Stimulated activated effector memory CD8-positive, alpha-beta T cell treated with anti-CD3 and anti-CD28 coated beads, Interleukin-12 subunit alpha, Interleukin-12 subunit beta, amount 100 ng/mL, for 72 hours (primary cell): ENCODE measurements around the gene DDX56.
"Not testable (repeated sequence)": the region's sequence is repeated elsewhere in the genome, so short reads cannot be mapped to it uniquely, and the experiment has no call there.

Experiments used
- ATAC-seq: fragments of 150-1000 bp; cut with Tn5 transposase; 2 replicates; pipeline ENCODE4 v1.10.0; 2021
- DNase-seq, 2 donors: peaks; one replicate each; pipeline ENCODE4 v3.0.0; 2021 to 2022; ENCODE audit warnings: low spot score in 2 of 2
- H3K27ac Mint-ChIP-seq: one replicate; pipeline ENCODE4 v1.8.0; 2022; ENCODE audit warnings: mild to moderate bottlenecking, mixed read lengths
- H3K36me3 Mint-ChIP-seq: one replicate; pipeline ENCODE4 v1.8.0; 2022; ENCODE audit warnings: mild to moderate bottlenecking, mixed read lengths
- H3K4me1 Mint-ChIP-seq: one replicate; pipeline ENCODE4 v1.8.0; 2022; ENCODE audit warnings: mixed read lengths
- H3K4me3 Mint-ChIP-seq: one replicate; pipeline ENCODE4 v1.8.0; 2022; ENCODE audit warnings: mild to moderate bottlenecking, mixed read lengths
- H3K9me3 Mint-ChIP-seq: one replicate; pipeline ENCODE4 v1.8.0; 2022; ENCODE audit warnings: mixed read lengths

DDX56 gene

DNA sequence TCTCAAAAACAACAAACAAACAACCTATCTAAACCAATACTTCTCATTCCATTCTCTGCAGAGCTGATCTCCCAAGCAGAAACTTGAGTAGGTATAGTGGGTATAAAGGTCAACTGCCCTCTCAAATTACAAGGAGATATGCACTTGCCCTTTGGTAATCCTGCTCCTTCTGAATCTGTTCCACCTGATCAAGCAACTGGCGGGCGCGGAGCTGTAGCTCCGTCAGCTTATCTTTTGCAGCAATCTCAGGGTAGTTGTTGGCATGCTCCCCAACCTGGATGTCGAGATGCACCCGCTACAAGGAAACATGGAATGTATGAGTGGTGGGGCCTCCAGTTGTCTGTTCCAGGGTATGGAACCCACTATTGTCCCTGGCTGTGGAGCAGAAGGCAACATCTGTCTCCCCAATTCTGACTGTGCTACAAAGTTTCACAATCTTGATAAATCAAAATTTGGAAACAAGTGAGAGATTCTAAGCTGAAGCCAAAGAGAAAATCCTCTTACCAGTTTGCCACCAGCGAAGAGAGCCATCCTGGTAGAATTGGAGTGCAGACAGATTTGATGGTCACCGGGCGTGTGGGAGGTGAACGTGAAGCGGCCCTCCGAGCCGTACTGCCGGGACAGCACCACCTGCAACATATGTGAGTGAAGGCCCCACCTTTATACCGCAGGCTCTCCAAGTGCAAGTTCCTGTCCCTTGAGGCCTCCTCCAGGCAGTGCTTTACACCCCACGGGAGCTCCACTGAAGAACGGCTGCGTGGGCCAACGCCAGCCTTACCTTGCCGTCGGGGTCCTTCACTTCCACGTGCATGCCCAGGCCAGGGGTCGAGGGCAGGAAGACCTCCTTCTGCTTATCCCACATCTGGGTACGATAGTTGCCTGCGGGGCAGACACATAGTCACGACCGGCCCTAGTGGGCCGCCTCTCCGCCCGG lies 7.5 kb upstream of the DDX56 start:
- DNase-seq = peak in 1 of 2 donors; percentile 81
- ATAC-seq = peak; percentile 57
- peaks cover 35% of the 10 kb centered on the region for H3K4me1 Mint-ChIP-seq
- peak overlapping the region; percentile 84 for H3K4me3 Mint-ChIP-seq
- H3K36me3 Mint-ChIP-seq = peaks cover 66% of the 10 kb centered on the region
- peak overlapping the region; percentile 97 for H3K27ac Mint-ChIP-seq
- no peaks in the 10 kb centered on the region for H3K9me3 Mint-ChIP-seq

DNA sequence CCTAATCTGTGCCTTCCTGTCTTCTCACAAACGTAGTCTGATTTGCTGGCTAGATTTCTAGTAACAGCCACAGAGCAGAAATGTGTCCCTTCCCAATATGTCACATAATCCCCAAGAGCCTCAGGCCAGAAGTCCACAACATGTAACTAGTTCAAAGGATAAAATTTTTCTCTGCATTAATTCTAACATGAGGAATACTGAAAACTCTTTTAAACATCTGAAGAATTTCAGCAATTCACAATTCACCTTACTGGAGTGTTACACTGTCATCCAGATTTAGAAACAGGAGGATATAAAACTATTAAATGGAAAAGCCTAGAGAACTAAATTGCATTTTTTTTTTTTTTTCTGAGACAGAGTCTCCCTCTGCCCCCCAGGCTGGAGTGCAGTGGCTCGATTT lies 2.5 kb upstream of the DDX56 start:
- H3K27ac Mint-ChIP-seq = no peak overlapping the region
- ATAC-seq = no peak
- peaks cover 94% of the 10 kb centered on the region for H3K36me3 Mint-ChIP-seq
- H3K4me3 Mint-ChIP-seq = no peak overlapping the region
- no peaks in the 10 kb centered on the region for H3K9me3 Mint-ChIP-seq
- H3K4me1 Mint-ChIP-seq = peaks cover 57% of the 10 kb centered on the region
- DNase-seq = no peak

- H3K27ac Mint-ChIP-seq = peak overlapping the region; percentile 98
- ATAC-seq (no peak), DNase-seq (no peak)
- H3K4me1 Mint-ChIP-seq = peaks cover 49% of the 10 kb centered on the region
- H3K9me3 Mint-ChIP-seq = no peaks in the 10 kb centered on the region
- H3K4me3 Mint-ChIP-seq = peak overlapping the region; percentile 98
- H3K36me3 Mint-ChIP-seq = peaks cover 94% of the 10 kb centered on the region
Observed at GRCh38 chr7:44575054-44575453, 1.3 kb upstream of the DDX56 start.

DNA sequence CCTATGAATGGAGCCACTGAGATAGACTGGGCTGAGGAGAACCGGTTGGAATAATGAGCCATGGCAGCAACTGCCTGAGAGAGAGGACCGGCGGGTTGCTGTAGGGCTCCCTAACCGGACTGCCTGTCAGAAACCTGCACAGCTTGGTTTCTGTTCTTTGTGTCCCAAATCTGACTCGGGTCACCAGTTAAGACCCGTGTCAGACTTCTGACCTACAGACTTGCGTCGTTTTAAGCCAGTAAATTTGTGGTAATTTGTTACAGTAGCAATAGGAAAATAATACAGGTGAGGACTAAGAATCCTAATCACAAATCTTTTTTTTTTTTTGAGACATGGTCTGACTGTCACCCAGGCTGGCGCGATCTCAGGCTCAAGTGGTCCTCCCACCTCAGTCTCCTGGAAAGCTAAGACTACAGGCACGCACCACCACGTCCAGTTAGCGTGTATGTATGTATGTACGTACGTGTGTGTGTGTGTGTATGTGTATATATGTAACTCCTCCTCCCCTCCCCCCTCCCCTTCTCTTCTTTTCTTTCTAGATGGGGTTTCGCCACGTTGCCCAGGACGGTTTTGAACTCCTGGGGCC lies 672 bp upstream of the DDX56 start:
- Mint-ChIP-seq H3K9me3 (no peaks in the 10 kb centered on the region), H3K36me3 (peaks cover 94% of the 10 kb centered on the region), H3K4me3 (peak overlapping the region; percentile 98), H3K4me1 (peaks cover 42% of the 10 kb centered on the region), H3K27ac (peak overlapping the region; percentile 98)
- DNase-seq (no peak), ATAC-seq (no peak)

DNA sequence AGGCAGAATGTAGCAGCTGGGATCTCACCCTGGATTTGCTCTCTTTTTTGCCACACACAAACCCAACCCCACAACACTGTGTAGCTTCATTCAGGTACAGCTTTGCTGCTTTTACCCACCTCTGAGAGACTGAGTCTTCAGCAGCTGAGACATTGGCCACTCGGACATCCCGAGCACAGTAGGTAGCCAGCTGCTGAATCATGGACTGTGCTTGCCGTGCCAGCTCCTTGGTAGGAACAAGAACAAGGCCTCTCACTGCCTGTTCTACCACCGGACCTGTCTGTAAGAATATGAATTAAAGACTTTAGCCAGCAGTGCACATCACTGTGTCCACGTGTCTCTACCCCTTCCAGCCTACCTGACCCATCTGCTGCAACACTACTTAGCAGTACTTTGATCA lies 937 bp downstream of the DDX56 start:
- Mint-ChIP-seq H3K27ac (peak overlapping the region; percentile 98), H3K4me3 (peak overlapping the region; percentile 98), H3K4me1 (peaks cover 43% of the 10 kb centered on the region), H3K9me3 (no peaks in the 10 kb centered on the region), H3K36me3 (peaks cover 94% of the 10 kb centered on the region)
- ATAC-seq (no peak), DNase-seq (no peak)

GRCh38 chr7:44569959-44570358 lies 3.7 kb downstream of the DDX56 start:
- DNase-seq = no peak
- Mint-ChIP-seq H3K4me3 (no peak overlapping the region), H3K36me3 (peaks cover 93% of the 10 kb centered on the region), H3K9me3 (no peaks in the 10 kb centered on the region), H3K4me1 (peaks cover 54% of the 10 kb centered on the region), H3K27ac (no peak overlapping the region)
- ATAC-seq = no peak

GRCh38 chr7:44568771-44569560 lies 4.7 kb downstream of the DDX56 start:
- no peak overlapping the region for H3K27ac Mint-ChIP-seq
- no peaks in the 10 kb centered on the region for H3K9me3 Mint-ChIP-seq

GRCh38 chr7:44567884-44568283 lies 5.8 kb downstream of the DDX56 start:
- no peak for ATAC-seq
- Mint-ChIP-seq H3K36me3 (peaks cover 99% of the 10 kb centered on the region), H3K4me1 (peaks cover 36% of the 10 kb centered on the region), H3K9me3 (no peaks in the 10 kb centered on the region), H3K27ac (peak overlapping the region; percentile 59), H3K4me3 (no peak overlapping the region)
- no peak for DNase-seq

More at GRCh38 chr7:44568771-44569560, 4.7 kb downstream of the DDX56 start:
- H3K4me3 Mint-ChIP-seq = no peak overlapping the region
- peaks cover 45% of the 10 kb centered on the region for H3K4me1 Mint-ChIP-seq
- ATAC-seq (no peak), DNase-seq (no peak)
- H3K36me3 Mint-ChIP-seq = peaks cover 99% of the 10 kb centered on the region

DNA sequence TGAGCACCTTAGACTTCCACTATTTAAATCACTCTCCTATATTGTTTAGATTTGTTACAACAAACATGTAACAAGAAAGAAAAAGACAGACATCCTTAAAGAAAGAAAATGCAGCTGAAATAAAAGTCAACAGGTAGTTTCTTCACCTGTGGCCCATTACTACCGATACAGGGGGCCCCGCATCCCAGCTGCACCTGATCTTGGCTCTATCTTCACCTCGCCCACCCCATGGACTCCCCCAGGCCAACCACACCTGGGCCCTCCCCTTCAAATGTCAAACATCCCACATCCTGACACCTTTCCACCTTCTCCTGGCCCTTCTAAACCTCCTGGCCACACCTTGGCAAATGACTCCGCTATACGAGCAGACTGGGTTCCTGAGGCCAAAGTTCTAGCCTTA lies 7.0 kb downstream of the DDX56 start:
- peak overlapping the region; percentile 59 for H3K27ac Mint-ChIP-seq
- no peaks in the 10 kb centered on the region for H3K9me3 Mint-ChIP-seq
- no peak for ATAC-seq
- no peak for DNase-seq
- no peak overlapping the region for H3K4me3 Mint-ChIP-seq
- H3K36me3 Mint-ChIP-seq = peaks cover 88% of the 10 kb centered on the region
- H3K4me1 Mint-ChIP-seq = peaks cover 30% of the 10 kb centered on the region

GRCh38 chr7:44565795-44566559 lies 7.7 kb downstream of the DDX56 start:
- peaks cover 82% of the 10 kb centered on the region for H3K36me3 Mint-ChIP-seq
- H3K27ac Mint-ChIP-seq = peak overlapping the region; percentile 90
- no peaks in the 10 kb centered on the region for H3K9me3 Mint-ChIP-seq
- peaks cover 30% of the 10 kb centered on the region for H3K4me1 Mint-ChIP-seq
- DNase-seq (no peak), ATAC-seq (peak; percentile 57)
- H3K4me3 Mint-ChIP-seq = no peak overlapping the region

GRCh38 chr7:44565097-44565794 lies 8.5 kb downstream of the DDX56 start:
- Mint-ChIP-seq H3K36me3 (peaks cover 79% of the 10 kb centered on the region), H3K9me3 (no peaks in the 10 kb centered on the region), H3K27ac (peak overlapping the region; percentile 90), H3K4me1 (peaks cover 30% of the 10 kb centered on the region), H3K4me3 (no peak overlapping the region)
- ATAC-seq (peak; percentile 84), DNase-seq (peak; percentile 56 to 83)

DNA sequence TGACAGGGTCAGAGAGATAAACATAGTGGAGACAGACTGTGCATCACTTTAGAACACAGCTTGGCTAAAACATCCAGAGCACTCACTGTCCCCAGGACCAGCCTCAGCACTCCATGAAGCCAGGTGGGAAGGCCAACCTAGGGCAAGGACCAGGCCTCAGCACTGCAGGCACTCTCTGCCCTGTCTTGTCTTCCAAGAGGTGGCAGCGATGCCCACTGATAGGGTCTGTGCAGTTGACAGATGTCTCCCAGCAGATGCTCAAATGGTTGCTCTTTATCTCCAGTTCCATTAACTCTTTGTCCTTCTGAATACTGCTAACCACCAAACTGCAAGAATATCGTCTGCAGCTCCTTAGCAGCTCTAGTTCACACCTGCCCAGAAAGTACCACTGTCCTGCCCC lies 9.1 kb downstream of the DDX56 start:
- Mint-ChIP-seq H3K4me3 (no peak overlapping the region), H3K9me3 (no peaks in the 10 kb centered on the region), H3K36me3 (peaks cover 72% of the 10 kb centered on the region), H3K27ac (no peak overlapping the region), H3K4me1 (peaks cover 30% of the 10 kb centered on the region)
- ATAC-seq (no peak), DNase-seq (no peak)

GRCh38 chr7:44563171-44563679 lies 10.5 kb downstream of the DDX56 start:
- H3K36me3 Mint-ChIP-seq = peaks cover 58% of the 10 kb centered on the region
- H3K4me1 Mint-ChIP-seq = peaks cover 25% of the 10 kb centered on the region
- H3K27ac Mint-ChIP-seq = peak overlapping the region; percentile 81
- ATAC-seq (no peak), DNase-seq (no peak)
- H3K4me3 Mint-ChIP-seq = no peak overlapping the region
- H3K9me3 Mint-ChIP-seq = no peaks in the 10 kb centered on the region

DNA sequence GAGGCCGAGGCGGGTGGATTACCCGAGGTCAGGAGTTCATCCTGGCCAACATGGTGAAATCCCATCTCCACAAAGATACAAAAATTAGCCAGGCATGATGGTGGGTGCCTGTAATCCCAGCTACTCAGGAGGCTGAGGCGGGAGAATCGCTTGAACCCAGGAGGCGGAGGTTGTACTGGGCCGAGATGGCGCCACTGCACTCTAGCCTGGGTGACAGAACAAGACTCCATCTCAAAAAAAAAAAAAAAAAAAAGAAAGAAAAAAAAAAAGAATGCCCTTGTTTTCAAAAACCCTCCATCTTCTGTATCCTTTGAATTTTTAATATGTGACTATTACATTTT lies 11.1 kb downstream of the DDX56 start:
- H3K27ac Mint-ChIP-seq, H3K9me3 Mint-ChIP-seq, ATAC-seq, DNase-seq, H3K4me3 Mint-ChIP-seq: not testable (repeated sequence)
- H3K36me3 Mint-ChIP-seq = peaks cover 52% of the 10 kb centered on the region
- H3K4me1 Mint-ChIP-seq = peaks cover 21% of the 10 kb centered on the region
